ENCODE measurements around the gene CCL1.

GRCh38 chr17:34337701-34338100 is 25.3 kb downstream of the CCL1 start:
- TF ChIP-seq, protein P1, sequence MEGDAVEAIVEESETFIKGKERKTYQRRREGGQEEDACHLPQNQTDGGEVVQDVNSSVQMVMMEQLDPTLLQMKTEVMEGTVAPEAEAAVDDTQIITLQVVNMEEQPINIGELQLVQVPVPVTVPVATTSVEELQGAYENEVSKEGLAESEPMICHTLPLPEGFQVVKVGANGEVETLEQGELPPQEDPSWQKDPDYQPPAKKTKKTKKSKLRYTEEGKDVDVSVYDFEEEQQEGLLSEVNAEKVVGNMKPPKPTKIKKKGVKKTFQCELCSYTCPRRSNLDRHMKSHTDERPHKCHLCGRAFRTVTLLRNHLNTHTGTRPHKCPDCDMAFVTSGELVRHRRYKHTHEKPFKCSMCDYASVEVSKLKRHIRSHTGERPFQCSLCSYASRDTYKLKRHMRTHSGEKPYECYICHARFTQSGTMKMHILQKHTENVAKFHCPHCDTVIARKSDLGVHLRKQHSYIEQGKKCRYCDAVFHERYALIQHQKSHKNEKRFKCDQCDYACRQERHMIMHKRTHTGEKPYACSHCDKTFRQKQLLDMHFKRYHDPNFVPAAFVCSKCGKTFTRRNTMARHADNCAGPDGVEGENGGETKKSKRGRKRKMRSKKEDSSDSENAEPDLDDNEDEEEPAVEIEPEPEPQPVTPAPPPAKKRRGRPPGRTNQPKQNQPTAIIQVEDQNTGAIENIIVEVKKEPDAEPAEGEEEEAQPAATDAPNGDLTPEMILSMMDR (IDR thresholded peaks at IDR 0.05; ENCODE audit: low read depth, low read length, poor library complexity, severe bottlenecking) = no peak
- TF ChIP-seq EZH2phosphoT487 (IDR thresholded peaks at IDR 0.05; ENCODE audit: borderline replicate concordance, low read length) = no peak
